ENCODE data around the gene HELZ.

- no peak for TF ChIP-seq CTCF (IDR thresholded peaks at IDR 0.05; ENCODE audit: extremely low read depth in 1 of 2, insufficient read depth in 1 of 2, low read depth in 1 of 2, low read length in 2 of 2)
- TF ChIP-seq EZH2 (IDR thresholded peaks at IDR 0.05; ENCODE audit: borderline replicate concordance, low read depth, low read length, severe bottlenecking) = no peak
- no peak for TF ChIP-seq POLR2A (IDR thresholded peaks at IDR 0.05; ENCODE audit: low read depth, low read length)
- TF ChIP-seq MYC (IDR thresholded peaks at IDR 0.05; ENCODE audit: low read depth, low read length) = no peak
- TF ChIP-seq GATA2 (IDR thresholded peaks at IDR 0.05; ENCODE audit: insufficient read depth, insufficient read length, low read depth, low read length) = no peak
- TF ChIP-seq POLR2AphosphoS5 (IDR thresholded peaks at IDR 0.05; ENCODE audit: insufficient read depth, low read depth, low read length) = no peak
- TF ChIP-seq, protein P1, sequence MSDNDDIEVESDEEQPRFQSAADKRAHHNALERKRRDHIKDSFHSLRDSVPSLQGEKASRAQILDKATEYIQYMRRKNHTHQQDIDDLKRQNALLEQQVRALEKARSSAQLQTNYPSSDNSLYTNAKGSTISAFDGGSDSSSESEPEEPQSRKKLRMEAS (IDR thresholded peaks at IDR 0.05; ENCODE audit: insufficient read depth, insufficient read length) = no peak
- no peak for TF ChIP-seq FOS (IDR thresholded peaks at IDR 0.05; ENCODE audit: borderline replicate concordance, insufficient read depth, low read length)
Observed at GRCh38 chr17:67238991-67239390, 6.0 kb downstream of the HELZ start.
